Tongue (tissue), 2 donors: ENCODE results near the gene BORCS6. TPM values are rescaled to one million over a fixed set of nuclear protein-coding genes. Genes with fewer than 3 reads are reported as not detected.
A peak's percentile ranks its signal among the peaks of the same experiment; 100 is the strongest.
"Not testable (repeated sequence)": the region's sequence is repeated elsewhere in the genome, so short reads cannot be mapped to it uniquely, and the experiment has no call there.

Experiments
- DNase-seq: peaks from one replicate; pipeline ENCODE4 v3.0.0-alpha.2; 2015
- total RNA-seq: library from RNA; depleted of rRNA; stranded (reverse); fragments of >200 nt; gene quantifications from one replicate; pipeline ENCODE4 v1.2.3, GENCODE V29; 2014

Gene BORCS6
- 7.6 TPM for total RNA-seq

DNA sequence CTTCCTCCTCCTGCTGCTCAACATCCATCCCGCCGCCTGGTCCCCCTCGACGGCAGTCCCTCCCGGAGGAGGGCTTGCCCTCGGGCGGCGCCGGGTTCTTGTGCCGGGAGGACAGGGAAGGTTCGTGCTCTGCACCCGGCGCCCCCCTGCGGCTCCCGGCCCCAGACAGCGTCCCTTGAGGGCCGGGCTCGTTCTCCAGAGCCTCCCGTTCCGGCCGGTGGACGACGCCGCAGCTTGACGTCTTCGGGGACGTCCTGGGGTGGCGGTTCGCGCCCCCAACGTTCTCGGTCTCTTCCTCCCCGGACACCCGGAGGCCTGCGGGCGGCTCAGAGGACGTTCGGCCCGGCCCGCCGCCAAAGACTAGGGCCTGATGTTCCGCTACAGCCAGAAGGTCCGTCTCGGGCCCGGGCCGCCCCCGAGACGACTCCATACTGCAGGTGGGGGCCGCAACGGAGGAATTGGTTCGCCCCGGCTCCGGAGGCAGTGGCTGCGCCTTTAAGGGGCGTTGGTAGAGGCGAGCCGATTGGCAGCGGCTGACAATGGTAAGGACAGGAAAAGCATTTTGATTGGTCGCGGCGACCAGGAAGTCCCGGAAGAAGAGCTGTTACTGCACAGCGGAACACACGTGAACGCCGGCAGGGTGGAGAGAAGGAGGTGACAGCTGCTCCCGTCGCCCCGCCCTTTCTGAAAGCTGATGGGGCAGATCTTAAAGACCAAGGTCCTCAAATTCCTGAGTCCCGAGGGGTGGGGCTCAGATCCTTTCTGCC lies at the start of gene BORCS6:
Gene BORCS6, minus strand, starts transcription at position 470 of the 767 bp plus-strand sequence. Its CDS starts 40 bp downstream, at position 430.
- peak; percentile 99 for DNase-seq

DNA sequence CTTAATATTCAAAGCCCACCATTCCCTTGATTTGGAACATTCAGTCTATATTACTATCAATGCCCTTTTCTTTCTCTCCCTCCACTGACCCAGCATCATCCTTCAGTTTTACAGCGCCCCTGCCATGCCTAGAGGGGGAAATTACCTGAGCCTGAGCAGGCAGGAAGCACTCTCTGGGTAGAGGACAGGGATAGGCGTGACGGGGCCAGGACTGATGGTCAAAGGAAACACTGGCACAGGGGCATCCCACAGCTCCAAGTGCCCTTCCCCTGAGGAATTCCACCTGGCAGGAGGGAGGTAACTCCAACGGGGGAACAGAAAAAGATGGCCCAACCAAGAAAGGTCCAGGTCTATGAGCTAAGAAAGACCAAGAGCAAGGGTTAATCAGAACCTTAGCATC lies 47.9 kb upstream of the BORCS6 start:
- DNase-seq, result no peak

DNA sequence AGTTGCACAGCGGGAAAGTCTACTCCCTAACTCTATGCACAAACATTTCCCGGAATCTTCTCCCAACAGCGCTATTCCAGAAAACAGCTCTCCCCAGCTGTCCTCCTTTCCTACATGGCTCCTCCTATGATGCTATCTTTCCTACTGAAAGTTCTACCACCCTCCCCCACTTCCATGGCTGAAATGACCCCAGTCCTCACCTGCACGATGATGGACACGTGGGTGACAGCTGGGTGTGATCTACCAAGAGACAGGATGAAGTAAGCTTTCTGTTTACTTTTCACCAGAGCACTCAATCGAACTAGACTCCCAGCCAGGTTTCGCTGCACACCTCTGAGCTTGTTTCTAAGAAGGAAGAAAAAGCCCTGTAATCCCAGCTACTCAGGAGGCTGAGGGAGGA lies 47.2 kb upstream of the BORCS6 start:
- no peak for DNase-seq

DNA sequence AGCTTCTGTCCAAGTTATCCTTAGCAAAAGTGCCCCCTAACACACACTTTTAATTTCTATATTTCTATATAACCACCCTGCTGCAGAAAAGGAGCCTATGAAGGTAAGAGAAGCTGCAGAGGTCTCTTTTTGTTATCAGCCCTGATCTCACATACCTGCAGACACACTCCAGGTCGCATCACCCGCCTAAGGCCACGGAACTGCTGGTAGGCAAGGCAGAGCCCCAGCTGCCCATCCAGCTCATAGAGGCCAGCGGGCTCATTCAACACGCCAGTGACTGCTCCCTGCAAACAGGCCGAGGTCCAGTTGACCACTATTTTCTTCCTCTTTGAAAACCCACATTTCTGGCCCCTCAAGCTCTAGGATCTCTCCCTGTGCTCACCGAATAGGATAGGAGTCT lies 45.7 kb upstream of the BORCS6 start:
- DNase-seq, result no peak

DNA sequence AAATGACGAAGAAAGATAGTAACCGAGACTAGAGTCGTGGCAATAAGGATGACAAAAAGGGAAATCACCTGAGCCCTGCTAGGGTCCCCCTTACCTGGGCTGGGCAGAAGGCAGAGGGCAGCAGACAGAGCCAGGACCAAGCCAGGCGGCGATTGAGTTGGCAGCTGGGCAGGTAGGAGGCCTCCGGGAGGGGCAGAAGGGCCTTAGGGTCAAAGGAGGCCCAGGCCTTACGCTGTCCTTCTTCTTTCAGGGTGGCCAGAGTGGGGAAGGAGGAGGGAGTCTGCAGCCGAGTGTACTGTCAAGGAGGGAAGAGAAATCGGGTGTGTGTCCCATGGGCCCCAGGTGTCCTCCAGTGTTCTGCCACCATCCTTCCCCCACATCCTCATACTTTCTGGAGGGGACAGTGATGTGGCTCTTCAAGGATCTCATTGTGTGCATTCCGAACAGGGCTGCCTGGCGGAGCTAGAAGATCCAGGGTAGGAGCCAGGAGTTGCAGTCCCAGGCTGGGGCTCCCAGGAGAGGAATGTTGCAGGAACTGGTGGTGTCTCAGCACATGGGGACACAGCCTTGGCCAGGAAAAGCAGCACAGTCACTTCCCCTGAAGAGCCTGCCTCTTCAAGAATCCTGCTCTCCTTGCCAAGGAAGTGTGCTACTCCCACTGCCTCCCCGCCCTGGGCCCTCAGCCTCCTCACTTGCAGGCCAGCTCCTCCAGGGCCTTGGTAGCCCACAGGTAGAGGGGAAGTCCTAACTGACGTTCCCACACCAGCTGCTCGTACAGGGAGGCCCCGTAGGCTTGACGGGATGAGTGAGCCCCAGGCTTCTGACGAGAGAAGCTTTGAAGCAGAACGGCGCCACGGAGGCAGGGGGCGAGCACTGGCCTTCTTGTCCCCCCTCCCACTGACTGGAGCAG lies 44.6 kb upstream of the BORCS6 start:
- DNase-seq, result no peak

DNA sequence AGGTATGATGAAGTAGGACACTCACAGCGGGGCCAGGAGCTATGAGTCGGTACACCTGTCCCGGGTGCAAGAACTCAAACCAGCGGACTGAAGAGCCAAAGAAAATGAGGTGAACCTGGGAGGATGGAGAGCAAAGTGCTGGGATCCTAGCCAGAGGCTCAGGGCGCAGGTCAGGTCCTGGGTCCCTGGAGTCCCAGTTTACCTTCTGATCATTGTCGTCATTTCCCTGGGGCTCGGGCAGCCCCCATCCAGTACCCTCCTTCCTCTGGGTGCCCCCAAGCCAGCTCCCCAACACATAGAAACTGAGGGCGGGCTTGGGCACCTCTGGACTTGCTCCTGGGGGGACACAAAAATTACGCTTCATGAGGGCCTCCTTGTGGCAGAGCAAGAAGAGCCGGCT lies 41.7 kb upstream of the BORCS6 start:
- no peak for DNase-seq

DNA sequence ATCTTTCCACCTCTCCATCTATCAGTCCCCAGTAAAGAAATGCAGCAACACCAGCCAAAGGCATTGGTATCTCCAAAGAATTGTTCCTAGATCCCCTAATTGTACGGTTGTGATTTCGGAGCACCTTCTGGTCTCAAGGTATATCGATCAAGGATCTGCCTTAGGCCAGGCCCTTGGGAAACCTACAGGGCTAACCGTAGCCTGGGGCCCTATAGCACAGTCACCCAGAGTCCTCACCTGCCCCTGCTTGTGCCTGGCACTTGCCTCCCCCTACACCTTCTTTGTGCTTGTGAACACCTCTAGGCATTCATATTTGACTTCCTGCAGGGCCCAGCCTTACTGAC lies 37.2 kb upstream of the BORCS6 start:
- no peak for DNase-seq

DNA sequence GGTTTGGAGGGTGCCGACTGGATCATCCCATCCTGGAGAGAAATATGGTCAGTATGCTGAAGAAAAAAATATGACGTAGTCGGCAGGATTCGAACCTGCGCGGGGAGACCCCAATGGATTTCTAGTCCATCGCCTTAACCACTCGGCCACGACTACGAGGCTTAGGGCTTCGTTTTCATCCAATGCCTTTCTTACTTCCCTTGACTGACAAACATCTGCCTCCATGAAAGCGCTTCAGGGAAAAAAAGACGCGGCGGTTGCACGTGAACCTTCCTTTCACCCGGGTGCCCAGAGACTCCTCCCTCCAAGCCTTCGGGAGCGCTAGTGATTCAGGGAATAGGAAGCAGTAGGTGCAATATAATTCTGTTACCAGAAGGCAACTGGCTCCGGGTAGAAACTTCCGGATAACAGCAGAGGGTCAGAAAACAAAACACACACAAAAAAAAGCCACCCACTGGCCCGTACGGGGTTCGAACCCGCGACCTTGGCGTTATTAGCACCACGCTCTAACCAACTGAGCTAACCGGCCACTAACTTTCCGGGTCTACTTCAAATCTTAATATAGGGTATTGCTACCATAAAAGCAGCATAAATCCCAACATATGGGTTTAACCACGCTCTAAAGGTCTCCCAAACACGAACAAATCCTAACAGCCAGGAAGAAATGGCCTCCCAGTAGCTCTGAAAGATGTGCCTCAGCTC lies 36.7 kb upstream of the BORCS6 start:
- DNase-seq, result peak; percentile 97

DNA sequence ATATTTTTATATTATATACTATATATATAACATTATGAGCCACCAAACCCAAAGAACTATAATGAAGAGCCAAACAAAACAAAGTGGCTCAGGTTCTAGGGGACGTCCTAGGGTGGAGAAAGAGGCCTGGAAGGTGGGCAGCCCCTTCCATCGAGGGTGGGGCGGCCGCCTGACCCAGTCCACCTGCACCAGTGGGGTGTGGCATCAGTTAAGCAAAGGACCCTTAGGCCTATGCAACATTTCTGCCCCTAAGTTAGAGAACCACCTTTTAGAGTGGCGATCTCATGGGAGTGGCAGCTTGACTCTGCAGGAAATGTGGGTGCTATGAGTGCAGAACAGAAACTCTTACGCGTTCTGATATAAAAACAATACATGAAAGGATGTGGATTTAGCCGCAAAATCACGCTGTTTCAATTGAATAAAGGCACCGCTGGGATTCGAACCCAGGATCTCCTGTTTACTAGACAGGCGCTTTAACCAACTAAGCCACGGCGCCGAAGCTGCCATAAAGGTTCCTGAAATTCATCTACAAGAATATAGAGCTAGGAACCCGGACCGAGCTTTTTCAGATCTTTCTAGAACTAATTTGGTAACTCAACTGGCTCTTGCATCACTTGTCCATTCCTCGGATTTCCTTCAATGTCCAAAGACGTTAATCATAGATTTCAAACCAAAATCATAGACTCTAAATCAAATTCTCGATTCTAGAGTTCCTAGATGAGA lies 36.0 kb upstream of the BORCS6 start:
- peak; percentile 86 for DNase-seq

DNA sequence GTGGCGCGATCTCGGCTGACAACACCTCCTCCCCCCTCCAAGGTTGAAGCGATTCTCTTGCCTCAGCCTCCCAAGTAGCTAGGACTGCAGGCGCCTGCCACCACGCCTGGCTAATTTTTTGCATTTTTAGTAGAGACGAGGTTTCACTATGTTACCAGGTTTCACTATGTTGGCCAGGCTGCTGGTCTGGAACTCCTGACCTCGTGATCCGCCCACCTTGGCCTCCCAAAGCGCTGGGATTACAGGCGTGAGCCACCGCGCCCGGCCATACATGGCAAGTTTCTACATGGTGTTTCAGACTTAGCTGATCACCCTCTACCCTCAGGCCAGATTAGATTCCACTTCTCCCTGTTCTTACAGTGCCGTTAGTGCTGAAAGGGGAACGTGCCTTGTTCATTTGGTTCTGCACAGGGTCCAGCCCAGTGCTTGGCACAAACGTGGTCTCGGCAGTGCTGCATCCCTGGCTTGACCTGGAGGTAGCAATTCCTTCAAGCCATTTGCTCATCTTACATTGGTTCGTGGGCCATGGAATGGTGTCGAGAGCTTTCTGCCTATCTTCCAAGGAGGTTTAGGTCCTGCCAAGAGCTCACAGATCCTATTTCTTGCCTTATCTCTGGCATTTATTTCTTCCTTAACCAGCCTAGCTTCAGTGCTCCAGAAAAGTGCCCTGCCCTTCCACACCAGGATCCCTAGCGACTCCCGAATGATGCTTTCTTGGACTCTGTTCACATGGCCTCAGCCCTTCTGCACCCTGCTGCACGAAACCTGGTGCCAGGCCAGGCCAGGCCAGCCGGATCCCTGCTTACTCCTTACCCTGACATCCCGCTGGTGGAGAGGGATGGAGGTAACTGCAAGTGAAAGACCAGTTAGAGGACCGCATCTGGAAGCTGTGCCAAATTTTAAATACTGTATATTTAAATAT lies 35.2 kb upstream of the BORCS6 start:
- no peak for DNase-seq

DNA sequence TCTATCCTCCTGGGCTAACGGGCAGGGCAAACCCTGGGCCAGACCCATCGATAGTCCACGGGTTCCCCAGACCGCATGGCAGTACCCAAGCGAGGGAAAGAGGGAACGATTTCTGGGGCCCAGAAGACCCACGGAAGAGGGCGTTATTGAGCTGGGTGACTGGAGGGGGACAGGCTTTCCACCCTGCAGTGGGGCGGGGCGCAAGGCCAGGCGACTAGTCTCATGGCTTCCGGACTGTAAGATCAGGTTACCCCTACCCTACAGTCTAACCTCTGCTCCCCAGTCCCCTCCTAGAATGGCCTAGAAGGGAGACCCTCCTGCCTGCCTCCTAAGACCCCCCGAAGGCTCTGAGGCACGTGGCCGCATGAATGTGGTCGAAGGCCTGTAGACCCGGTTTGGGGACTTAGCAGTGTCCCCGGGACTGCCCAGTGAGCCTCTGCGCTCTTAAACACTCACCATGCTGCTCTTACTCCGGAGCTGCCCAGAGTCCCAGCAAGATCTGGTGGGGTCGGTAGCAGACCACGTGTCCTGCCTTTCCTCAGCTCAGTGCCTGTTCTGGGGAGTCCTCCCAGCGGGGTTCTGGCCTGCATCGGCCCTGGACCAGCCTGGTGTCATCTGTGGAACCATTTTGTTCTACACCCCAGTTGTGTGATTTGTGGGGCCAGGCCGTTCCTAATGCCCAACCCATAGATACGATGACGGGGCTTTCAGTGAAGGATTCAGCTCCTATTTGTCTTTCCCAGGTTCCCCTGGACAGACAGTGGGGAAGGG lies 33.6 kb upstream of the BORCS6 start:
- DNase-seq, result peak; percentile 82

DNA sequence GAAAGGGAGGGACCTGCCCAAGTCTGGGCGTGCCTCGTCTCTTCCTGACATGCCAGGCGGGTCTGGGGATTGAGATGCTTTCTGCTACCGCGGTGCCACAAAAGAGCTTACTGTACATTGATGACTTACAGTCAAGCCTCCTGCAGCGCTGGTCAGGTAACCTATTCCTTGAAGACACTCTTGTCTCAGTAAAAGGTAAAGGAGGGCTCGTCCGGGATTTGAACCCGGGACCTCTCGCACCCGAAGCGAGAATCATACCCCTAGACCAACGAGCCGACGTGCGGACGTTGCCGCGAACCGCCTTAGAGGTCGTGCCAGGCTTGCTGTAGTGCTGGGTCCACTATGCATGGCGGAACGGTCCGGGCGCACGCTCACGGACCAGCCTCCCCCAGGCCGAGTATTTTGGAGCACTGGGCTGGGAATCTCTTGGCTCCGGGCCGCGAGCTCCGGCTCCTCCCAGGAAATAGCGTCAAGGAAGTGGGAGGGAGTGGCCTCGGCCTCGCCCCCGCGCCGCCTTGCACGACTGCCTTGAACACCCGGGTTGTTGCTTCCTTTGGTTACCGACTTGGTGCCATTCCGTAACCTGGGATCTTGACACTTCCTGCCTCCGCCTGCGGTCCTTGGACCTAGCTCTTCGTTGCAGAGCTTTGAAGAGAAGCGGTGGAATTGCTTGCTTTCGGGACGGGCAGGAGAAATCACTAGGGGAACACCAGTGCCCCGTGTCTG lies 32.8 kb upstream of the BORCS6 start:
- DNase-seq, result peak; percentile 97

DNA sequence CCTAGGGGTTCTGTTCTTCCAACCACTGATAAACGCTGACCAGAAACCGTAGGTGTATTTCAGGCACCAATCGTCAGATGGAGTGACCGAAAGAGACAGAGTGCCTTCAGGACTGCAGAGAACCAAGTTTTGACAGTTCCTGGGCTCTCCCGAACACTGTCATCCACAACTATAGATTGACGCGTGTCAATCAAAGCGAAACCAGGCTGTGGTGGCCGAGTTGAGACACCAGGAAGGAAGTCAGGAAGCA lies 32.3 kb upstream of the BORCS6 start:
- no peak for DNase-seq

DNA sequence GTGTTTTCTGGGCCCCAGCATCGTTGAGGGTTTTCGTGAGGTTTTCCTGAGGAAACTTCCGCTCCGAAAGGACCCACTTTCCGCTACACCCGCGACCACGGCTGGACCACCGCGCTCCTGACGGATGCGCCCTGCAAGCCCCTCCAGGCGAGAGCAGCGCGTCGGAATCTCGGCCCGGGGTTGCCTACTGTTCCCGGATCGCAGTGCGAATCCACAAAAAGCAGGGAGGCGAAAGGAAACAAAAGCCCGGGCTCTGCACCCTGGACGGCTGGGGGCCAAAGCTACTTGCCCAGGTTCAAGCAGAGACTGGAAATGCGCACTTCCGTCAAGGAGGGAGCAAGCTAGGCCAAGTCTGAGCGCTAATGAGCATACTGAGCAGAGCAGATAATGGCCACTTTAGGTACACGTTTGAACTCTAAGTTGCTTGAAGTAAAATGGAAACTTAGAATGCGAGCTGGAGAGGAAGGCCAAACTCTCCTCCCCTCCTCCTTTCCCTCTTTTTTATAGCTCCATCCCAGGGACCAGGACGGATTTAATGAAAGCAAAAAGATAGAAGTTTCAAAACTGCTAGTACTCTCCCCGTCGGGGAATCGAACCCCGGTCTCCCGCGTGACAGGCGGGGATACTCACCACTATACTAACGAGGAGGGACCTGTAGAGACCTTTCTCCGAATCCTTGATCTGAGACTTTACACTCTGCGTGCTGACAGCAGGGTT lies 31.8 kb upstream of the BORCS6 start:
- DNase-seq, result peak; percentile 98

DNA sequence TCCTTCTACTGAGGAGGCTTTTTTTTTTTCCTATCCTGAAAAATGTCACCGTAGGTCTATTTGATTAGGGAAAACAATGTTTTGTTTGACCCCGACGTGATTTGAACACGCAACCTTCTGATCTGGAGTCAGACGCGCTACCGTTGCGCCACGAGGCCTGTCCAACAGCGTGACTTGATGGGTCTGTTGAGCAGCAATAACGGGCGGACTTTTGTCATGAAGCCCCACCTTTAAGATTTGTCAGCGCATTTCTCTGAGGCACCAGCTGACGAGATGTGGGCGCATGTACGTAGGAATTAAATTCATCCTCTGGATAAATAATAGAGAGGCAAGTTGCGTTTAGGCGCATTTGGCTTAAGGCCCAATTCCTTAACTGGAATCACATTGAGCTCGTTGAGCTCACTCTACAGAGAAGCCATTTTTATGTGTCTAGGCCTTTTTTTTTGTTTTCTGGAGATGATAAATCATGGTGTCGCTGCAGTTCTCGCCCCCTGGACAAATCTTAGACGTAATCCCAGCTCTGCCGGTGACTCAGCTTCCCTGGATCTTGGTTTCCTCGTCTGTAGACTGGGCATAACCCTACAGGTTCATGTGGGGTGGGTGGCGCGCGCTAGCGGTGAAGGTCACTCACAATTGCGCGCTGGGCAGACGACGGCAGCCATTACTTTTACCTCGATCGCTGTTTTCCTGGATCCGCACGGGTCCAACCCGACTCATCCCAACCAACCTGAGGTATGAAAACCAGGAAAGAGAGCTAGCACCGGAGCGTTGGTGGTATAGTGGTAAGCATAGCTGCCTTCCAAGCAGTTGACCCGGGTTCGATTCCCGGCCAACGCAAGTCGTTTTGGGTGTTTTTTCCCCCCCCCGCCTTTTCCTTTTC lies 31.0 kb upstream of the BORCS6 start:
- peak; percentile 99 for DNase-seq

DNA sequence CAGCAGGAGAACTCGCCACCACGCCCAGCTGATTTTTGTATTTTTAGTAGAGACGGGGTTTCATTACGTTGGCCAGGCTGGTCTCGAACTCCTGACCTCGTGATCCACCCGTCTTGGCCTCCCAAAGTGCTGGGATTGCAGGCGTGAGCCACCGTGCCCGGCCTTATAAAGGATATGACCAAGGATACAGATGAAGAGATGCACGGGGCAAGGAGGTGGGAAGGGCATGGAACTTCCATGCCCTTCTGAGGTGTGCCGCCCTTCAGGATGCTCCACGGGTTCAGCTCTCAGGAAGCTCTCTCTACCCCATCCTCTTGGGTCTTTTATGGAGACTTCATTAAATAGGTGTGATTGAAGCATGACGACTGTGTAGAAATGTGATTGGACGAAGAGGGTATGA lies 24.0 kb upstream of the BORCS6 start:
- DNase-seq, result not testable (repeated sequence)

DNA sequence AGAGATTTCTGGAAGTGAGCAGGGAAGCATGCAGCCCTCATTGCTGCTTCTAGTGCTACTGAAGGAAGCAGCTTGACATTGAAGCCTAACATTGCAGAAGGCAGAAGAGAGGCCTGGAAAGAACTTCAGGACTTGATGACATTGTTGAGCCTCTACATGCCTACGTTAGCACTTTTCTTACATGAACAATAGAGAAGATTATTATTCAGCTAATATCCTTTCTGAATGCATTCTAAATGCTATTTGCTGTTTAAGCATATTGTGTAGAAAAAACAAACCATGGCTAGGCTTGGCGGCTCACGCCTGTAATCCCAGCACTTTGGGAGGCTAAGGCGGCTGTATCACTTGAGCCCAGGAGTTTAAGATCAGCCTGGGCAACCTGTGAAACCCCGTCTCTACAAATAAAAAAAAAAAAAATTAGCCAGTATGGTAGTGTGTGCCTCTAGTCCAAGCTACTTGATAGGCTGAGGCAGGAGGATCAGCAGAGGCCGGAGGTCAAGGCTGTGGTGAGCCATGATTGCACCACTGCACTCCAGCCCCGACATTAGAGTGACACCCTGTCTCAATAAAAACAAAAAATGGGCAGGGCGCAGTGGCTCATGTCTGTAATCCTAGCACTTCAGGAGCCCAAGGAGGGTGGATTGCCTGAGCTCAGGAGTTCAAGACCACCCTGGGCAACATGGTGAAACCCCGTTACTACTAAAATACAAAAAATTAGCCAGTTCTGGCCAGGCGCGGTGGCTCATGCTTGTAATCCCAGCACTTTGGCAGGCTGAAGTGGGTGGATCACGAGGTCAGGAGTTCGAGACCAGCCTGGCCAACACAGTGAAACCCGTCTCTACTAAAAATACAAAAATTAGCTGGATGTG lies 22.6 kb upstream of the BORCS6 start:
- no peak for DNase-seq
